ENCODE data around the gene TOPBP1. TPM values are rescaled to one million over a fixed set of nuclear protein-coding genes. Genes with fewer than 3 reads are reported as not detected.

TOPBP1 gene
- total RNA-seq, 1 donor from 2014 or later = 33.9 TPM

DNA sequence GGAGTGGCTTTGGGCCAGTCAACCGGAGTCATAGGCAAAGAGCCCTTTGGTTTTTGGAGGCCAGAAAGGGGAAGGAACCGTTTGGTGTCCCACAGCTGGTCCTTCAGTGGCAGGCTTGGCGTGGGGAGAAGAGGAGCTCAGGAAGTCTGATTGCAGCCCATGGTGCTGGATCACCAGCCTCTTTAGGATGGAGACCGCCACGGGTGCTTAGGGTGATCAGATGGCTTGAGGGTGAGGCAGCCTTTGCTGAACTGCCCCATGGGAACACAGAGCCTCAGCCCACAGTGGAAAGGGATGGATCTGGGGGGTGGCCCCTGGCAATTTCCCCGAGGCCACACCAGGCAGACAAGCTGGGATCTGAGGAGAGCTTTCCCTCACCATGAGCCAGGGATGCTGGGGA is 38.6 kb upstream of the TOPBP1 start:
- no peak overlapping the region for H3K4me3 ChIP-seq (ENCODE audit: low read depth, low read length)
- DNase-seq (ENCODE audit: low read depth) = no peak
- TF ChIP-seq, protein P1, sequence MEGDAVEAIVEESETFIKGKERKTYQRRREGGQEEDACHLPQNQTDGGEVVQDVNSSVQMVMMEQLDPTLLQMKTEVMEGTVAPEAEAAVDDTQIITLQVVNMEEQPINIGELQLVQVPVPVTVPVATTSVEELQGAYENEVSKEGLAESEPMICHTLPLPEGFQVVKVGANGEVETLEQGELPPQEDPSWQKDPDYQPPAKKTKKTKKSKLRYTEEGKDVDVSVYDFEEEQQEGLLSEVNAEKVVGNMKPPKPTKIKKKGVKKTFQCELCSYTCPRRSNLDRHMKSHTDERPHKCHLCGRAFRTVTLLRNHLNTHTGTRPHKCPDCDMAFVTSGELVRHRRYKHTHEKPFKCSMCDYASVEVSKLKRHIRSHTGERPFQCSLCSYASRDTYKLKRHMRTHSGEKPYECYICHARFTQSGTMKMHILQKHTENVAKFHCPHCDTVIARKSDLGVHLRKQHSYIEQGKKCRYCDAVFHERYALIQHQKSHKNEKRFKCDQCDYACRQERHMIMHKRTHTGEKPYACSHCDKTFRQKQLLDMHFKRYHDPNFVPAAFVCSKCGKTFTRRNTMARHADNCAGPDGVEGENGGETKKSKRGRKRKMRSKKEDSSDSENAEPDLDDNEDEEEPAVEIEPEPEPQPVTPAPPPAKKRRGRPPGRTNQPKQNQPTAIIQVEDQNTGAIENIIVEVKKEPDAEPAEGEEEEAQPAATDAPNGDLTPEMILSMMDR (conservative IDR thresholded peaks at IDR 0.05; ENCODE audit: low read depth, low read length) = no peak

DNA sequence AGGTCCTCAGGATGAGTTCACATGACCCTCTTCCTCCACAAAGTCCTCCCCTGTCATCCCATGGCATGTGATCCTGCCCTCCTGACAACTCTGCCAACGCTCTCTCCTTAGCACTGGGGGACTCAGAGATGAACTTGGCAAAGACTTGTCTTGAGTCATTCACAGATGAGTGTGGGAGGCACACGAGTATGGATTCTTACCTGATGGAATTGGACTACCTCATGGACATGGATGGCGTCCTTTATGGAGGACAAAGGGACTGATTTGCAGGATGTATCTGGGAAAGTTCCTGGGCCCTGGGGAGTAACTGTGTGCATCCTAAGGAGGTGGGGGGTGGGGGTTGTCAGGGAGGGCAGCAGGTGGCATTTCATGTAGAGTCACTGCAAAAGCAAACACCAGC is 38.2 kb upstream of the TOPBP1 start:
- no peak for DNase-seq (ENCODE audit: low read depth)
- no peak overlapping the region for H3K4me3 ChIP-seq (ENCODE audit: low read depth, low read length)
- TF ChIP-seq, protein P1 (conservative IDR thresholded peaks at IDR 0.05; ENCODE audit: low read depth, low read length) = no peak

DNA sequence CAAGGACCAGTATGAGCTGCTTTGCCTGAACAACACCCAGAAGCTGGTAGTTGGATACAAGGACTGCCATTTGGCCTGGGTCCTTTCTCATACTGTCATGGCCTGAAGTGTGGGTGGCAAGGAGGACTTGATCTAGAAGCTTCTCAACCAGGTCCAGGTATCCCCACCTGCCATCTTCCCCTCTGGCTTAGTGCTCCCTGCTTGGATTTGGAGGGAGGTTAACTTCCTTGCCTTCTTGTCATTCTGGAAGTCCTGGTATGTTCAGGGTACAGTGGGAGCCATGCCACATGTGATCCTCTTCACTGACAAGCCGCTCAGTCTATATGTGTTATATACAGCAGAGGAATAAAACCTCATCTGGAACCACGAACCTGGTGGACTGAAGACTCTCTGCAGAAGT is 37.7 kb upstream of the TOPBP1 start:
- no peak for DNase-seq (ENCODE audit: low read depth)
- H3K4me3 ChIP-seq (ENCODE audit: low read depth, low read length) = no peak overlapping the region
- TF ChIP-seq, protein P1 (conservative IDR thresholded peaks at IDR 0.05; ENCODE audit: low read depth, low read length) = no peak

DNA sequence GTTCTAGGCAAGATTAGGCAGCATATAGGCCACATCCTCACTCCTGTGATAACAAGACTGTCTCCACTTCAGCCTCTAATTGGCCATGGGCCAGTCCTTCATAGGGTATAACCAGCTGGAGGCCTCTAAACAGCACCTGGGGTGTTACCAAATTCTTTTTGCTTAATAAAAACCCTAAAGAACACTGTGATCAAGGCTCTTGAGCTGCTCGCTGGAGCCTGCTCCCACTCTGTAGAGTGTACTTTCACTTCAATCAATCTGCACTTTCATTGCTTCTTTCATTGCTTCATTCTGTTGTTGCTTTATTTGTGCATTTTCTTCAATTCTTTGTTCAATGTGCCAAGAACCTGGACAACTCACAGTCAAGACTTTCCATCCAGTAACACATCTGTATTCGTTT is 36.2 kb upstream of the TOPBP1 start:
- TF ChIP-seq, protein P1 (conservative IDR thresholded peaks at IDR 0.05; ENCODE audit: low read depth, low read length) = no peak
- H3K4me3 ChIP-seq (ENCODE audit: low read depth, low read length) = no peak overlapping the region
- DNase-seq (ENCODE audit: low read depth) = no peak

DNA sequence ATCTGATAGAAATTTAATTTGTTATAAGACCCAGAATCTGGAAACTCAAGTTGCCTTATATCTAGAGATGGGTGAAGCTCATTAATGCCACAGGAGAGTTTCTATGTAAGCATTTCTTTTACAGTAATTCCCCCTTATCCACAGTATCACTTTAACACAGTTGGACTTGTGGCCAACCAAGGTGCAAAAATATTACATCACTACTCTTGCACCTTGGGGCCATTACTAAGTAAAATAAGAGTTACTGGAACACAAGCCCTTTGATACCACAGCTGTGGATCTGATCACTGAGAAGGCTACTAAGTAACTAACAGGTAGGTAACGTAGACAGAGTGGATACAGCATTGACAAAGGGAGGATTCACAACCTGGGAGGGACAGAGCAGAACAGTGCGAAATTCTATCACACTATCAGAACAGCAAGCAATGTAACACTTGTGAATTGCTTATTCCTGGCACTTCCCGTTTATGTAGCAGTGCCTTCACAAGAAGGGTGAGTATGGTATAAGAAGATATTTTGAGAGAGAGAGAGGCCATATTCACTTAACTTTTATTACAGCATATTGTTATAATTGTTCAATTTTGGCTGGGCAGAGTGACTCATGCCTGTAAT is 33.9 kb upstream of the TOPBP1 start:
- no peak overlapping the region for H3K4me3 ChIP-seq (ENCODE audit: low read depth, low read length)
- no peak for DNase-seq (ENCODE audit: low read depth)
- TF ChIP-seq, protein P1 (conservative IDR thresholded peaks at IDR 0.05; ENCODE audit: low read depth, low read length) = no peak

DNA sequence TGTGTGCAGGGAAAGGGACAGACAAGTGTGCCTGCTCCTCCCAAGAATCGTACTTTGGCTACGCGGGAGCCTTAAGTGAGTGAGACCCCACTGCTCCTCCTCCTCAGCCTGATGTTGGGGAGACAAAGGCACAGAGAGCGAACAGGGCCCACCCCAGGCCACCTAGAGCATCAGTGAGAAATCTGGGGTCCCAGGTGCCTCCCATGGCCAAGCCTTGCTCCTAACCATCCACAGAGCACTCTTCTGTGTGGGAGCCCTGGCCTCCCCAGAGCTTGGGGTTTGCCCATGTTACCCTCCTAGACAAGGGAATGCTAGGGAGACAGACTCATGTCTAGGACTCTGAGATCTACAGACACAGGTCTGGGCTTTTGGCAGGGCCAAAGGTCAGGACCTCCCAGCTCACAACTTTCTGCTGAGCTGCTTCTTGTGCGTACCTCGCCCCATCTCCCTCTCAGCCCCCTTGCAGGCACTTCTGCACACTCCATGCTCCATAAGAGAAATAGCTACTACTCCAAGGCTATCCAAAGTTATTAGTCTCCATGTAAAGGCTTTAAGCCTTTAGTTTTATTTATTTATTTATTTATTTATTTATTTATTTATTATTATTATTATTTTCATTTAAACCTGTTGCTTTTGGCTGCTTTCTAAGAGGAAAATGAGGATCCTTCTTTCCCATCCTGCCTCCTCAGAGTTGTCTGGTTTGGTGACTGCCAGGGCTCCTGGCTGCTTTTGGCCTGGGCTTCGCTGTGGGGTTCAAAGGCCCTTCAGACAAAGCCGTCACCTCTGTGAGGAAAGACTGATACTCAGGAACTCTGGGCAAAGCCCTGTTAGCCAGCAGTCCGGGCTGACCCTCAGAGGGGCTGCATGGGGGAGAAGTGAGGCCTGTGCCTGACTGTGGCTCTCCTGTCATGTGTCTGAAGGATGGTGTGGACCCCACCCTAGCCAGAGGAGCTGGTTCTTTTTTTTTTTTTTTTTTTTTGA is 32.8 kb upstream of the TOPBP1 start:
- TF ChIP-seq, protein P1 (conservative IDR thresholded peaks at IDR 0.05; ENCODE audit: low read depth, low read length) = no peak
- no peak for DNase-seq (ENCODE audit: low read depth)
- H3K4me3 ChIP-seq (ENCODE audit: low read depth, low read length) = no peak overlapping the region
